ENCODE data around the gene ELMO3. TPM values are rescaled to one million over a fixed set of nuclear protein-coding genes. Genes with fewer than 3 reads are reported as not detected.

Gene ELMO3
- total RNA-seq, 2 experiments from 2014 or later: 5.0 to 5.6 TPM

- intact Hi-C loops (cut with micrococcal nuclease): no loop called here
- H3K36me3 Mint-ChIP-seq (ENCODE audit: low read depth): peaks cover 33% of the 10 kb centered on the region
- no peaks in the 10 kb centered on the region for H3K27me3 Mint-ChIP-seq
- TF ChIP-seq CTCF (IDR thresholded peaks at IDR 0.05): no peak
- peak; percentile 100 for ATAC-seq
- H3K27ac Mint-ChIP-seq: peak overlapping the region; percentile 48
- POLR2A ChIA-PET: interaction anchor here (1.3 to 12.3 kb wide), 4 partner anchors 9 to 45 kb away, joined by 4 to 123 read pairs (median 24); partner anchors contain the start of genes E2F4, FHOD1, SLC9A5 and TMEM208
- peaks cover 9% of the 10 kb centered on the region for H3K4me1 Mint-ChIP-seq (ENCODE audit: low read depth)
- DNase-seq: peak; percentile 89
- CTCF ChIA-PET: no interaction called here
- H3K9me3 Mint-ChIP-seq: no peaks in the 10 kb centered on the region
- H3K4me3 Mint-ChIP-seq: no peak overlapping the region
These were observed 37.8 kb downstream of the ELMO3 start for GRCh38 chr16:67236563-67237395.

GRCh38 chr16:67237396-67238277, 38.7 kb downstream of the ELMO3 start:
- no peak overlapping the region for H3K27ac Mint-ChIP-seq
- intact Hi-C loops (cut with micrococcal nuclease): no loop called here
- no peak for TF ChIP-seq CTCF (IDR thresholded peaks at IDR 0.05)
- no peaks in the 10 kb centered on the region for H3K27me3 Mint-ChIP-seq
- CTCF ChIA-PET: interaction anchor here (1.5 kb wide), 1 partner anchor 52 kb away, joined by 4 read pairs; no protein-coding TSS in a partner anchor
- ATAC-seq (no peak), DNase-seq (no peak)
- H3K4me1 Mint-ChIP-seq (ENCODE audit: low read depth): peaks cover 12% of the 10 kb centered on the region
- no peaks in the 10 kb centered on the region for H3K9me3 Mint-ChIP-seq
- H3K4me3 Mint-ChIP-seq: no peak overlapping the region
- H3K36me3 Mint-ChIP-seq (ENCODE audit: low read depth): peaks cover 28% of the 10 kb centered on the region
- POLR2A ChIA-PET: interaction anchor here (0.5 to 5.8 kb wide), 4 partner anchors 8 to 63 kb away, joined by 3 to 39 read pairs (median 6); partner anchors contain the start of genes FHOD1 and TMEM208

- Mint-ChIP-seq H3K4me1 (ENCODE audit: low read depth) (peaks cover 13% of the 10 kb centered on the region), H3K9me3 (no peaks in the 10 kb centered on the region), H3K36me3 (ENCODE audit: low read depth) (peaks cover 27% of the 10 kb centered on the region)
These were observed 39.3 kb downstream of the ELMO3 start for GRCh38 chr16:67238278-67238575.

GRCh38 chr16:67238806-67239470, 40.0 kb downstream of the ELMO3 start:
- H3K4me1 Mint-ChIP-seq (ENCODE audit: low read depth): peaks cover 19% of the 10 kb centered on the region
- no peak for TF ChIP-seq CTCF (IDR thresholded peaks at IDR 0.05)
- DNase-seq (no peak), ATAC-seq (no peak)
- CTCF ChIA-PET: interaction anchor here (0.7 to 1.8 kb wide), 3 partner anchors 8 to 54 kb away, joined by 3 to 6 read pairs (median 4); partner anchors contain the start of genes FHOD1 and TMEM208
- no peaks in the 10 kb centered on the region for H3K27me3 Mint-ChIP-seq
- no peak overlapping the region for H3K4me3 Mint-ChIP-seq
- no peak overlapping the region for H3K27ac Mint-ChIP-seq
- H3K36me3 Mint-ChIP-seq (ENCODE audit: low read depth): peaks cover 23% of the 10 kb centered on the region
- H3K9me3 Mint-ChIP-seq: no peaks in the 10 kb centered on the region
- intact Hi-C loops (cut with micrococcal nuclease): no loop called here
- POLR2A ChIA-PET: interaction anchor here (0.8 to 5.8 kb wide), 3 partner anchors 9 to 12 kb away, joined by 3 to 39 read pairs (median 6); partner anchors contain the start of genes SLC9A5 and TMEM208

More at GRCh38 chr16:67238278-67238575, 39.3 kb downstream of the ELMO3 start:
- intact Hi-C loops (cut with micrococcal nuclease): no loop called here
- ATAC-seq: no peak
- TF ChIP-seq CTCF (IDR thresholded peaks at IDR 0.05): no peak
- POLR2A ChIA-PET: interaction anchor here (0.5 to 5.8 kb wide), 5 partner anchors 9 to 64 kb away, joined by 3 to 39 read pairs (median 6); partner anchors contain the start of genes FHOD1, SLC9A5 and TMEM208
- CTCF ChIA-PET: interaction anchor here (1.5 to 1.8 kb wide), 2 partner anchors 11 to 53 kb away, joined by 4 to 6 read pairs; partner anchors contain the start of gene TMEM208
- H3K4me3 Mint-ChIP-seq: no peak overlapping the region
- no peak overlapping the region for H3K27ac Mint-ChIP-seq
- no peaks in the 10 kb centered on the region for H3K27me3 Mint-ChIP-seq
- no peak for DNase-seq
